Measurements from ENCODE around the gene ADAP1.

Gene ADAP1

GRCh38 chr7:903921-904755, 50.3 kb downstream of the ADAP1 start:
- DNase-seq, result no peak

GRCh38 chr7:902996-903395, 51.5 kb downstream of the ADAP1 start:
- no peak for DNase-seq

GRCh38 chr7:901388-902154, 52.9 kb downstream of the ADAP1 start:
- DNase-seq, result peak; percentile 81

DNA sequence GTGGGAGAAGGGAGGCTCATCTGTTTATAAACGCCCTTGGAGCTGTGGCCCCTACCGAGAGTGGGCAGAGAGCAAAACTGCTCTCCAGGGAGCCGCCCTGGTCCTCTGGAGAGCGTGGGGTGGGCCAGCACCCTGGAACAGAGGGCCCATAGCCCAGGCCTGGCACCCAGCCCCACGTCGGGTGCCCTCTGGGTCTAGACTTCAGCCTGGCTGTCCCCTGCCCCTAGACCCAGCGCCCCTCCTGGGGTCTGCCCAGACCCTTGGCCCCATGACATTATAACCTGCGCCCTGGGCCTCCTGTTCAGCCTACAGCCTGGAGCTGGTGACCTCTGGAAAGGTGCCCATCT, 53.5 kb downstream of the ADAP1 start:
- DNase-seq, result no peak

- no peak for DNase-seq
Observed at GRCh38 chr7:900331-901040, 54.0 kb downstream of the ADAP1 start.

DNA sequence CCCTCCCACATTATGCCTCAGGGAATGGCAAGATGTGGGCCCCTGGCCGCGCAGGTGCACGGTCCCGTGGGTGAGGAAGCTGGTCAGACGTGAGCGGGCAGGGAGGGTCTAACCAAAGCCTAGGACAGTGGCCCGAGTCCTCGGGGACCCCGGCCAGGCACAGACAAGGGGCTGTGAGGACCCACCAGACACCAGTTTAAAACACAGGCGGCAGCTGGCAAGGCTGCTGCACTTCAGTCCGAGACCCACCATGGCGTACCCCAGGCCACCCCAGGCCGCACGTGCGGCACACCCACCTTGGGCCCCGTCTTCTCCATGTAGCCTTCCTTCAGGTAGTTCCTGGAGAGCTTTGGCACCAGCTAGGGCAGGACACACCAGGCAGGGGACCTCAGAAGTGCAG, 54.7 kb downstream of the ADAP1 start:
- DNase-seq, result no peak

- no peak for DNase-seq
Observed at GRCh38 chr7:898855-899681, 55.4 kb downstream of the ADAP1 start.

DNA sequence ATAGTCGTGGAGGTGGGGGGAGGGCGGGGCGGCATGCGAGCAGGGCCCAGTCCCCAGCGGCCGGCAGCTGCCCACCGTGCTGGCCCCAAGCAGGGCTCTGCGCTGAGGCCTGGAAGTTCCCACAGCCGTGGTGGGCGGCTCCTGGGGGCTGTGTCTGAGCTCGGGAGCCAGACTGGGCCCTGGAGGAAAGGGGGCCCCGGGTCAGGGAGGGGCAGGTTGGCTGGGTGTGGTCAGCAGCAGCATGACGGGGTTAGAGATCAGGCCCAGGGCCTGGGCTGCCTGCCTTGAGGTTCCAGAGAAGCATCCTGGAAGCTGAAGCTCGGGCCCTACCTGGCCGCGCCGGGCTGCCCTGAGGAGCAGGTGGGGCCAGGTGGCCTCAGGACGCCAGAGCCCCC, 56.0 kb downstream of the ADAP1 start:
- DNase-seq, result no peak

DNA sequence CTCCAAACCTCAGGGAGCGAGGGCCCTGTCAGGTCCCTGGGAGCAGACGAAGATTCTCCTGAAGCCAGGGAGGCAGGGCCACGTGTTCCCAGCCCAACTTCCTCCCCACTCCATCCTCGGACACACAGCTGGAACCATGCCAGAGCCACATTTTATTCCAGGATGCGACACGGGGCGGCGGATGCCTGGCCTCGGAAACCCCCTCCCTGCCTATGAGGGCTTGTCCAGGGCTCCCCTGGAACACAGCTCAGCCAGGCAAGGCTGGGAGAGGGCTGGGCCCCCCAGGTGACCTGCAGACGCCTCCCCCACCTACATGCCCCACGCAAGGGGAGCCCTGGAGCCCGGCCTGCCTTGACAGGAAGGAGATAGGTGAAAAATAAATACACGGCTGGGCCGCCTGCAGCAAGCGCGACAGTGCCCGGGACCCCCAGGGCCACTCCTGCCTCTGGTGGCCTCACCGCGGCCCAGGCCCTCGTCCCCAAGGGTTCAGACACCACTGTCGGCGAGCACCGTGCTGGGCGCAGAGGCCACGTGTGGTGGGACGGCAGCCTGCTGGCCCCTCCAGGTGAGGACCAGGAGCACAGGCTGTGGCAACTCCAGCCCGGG, 56.6 kb downstream of the ADAP1 start:
- no peak for DNase-seq

GRCh38 chr7:897086-897485, 57.4 kb downstream of the ADAP1 start:
- DNase-seq, result no peak

DNA sequence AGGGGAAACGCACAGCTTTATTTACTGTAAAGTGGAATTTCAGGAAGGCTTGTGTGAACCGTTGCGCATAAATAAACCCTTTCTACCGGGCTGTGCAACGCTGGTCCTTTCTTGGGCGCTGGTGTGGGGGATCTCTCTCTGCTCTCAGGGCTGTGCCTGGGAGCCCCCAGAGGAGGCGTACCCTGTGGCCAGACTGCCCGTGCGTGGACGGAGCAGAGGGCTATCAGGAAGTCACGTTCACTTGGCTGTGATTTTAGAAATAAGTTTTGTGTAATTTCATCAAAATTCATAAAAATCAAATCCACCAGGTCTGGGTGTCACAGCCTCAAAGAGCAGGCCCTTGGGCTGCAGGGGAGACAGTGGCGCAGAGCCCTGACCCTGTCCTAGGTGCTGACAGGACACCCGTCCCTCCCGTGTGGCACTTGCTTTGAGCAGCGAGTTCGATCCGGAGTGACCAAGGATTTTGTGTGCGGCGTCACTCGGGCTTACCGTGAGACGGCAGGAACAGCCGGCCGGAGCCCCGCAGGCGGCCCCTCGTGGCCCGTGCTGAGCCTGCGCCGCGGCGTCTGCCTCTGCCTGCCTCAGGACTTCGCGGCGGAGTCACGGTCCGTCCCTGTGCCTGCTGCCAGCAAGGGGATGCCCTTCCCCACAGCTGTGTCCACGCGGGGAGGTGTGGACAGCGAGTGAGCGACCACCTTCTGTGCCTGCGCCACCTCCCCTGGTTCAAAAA, 58.0 kb downstream of the ADAP1 start:
- DNase-seq, result no peak

DNA sequence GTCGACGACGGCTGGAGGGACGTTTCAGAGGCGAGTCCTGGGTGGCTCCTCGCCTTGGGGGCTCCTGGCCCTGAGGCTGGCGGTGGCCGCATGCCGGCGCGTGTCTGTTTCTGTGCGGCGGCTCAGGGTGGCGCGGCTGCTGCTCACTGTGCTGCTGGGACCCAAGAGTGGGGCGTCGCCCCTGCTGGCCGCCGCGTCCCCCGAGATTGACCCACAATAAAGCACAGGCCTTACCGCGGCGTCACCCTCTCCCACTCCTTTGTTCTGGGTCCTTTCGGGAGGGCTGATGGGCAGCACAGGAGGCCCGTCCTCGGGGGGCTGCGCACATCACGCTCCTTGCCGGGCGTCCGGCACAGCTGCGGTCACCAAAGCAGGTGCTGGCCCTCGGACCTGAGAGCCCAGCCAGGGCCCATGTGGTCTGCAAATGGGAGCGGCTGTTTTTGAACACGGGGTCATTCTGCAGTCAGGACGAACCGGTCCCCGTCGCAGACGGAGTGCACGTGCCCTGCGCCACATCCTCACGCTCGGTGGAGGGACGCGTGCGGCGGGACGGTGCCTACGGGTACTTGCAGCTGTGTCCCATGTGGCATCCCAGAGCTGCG, 58.9 kb downstream of the ADAP1 start:
- DNase-seq, result no peak

GRCh38 chr7:894927-895450, 59.5 kb downstream of the ADAP1 start:
- DNase-seq, result no peak

DNA sequence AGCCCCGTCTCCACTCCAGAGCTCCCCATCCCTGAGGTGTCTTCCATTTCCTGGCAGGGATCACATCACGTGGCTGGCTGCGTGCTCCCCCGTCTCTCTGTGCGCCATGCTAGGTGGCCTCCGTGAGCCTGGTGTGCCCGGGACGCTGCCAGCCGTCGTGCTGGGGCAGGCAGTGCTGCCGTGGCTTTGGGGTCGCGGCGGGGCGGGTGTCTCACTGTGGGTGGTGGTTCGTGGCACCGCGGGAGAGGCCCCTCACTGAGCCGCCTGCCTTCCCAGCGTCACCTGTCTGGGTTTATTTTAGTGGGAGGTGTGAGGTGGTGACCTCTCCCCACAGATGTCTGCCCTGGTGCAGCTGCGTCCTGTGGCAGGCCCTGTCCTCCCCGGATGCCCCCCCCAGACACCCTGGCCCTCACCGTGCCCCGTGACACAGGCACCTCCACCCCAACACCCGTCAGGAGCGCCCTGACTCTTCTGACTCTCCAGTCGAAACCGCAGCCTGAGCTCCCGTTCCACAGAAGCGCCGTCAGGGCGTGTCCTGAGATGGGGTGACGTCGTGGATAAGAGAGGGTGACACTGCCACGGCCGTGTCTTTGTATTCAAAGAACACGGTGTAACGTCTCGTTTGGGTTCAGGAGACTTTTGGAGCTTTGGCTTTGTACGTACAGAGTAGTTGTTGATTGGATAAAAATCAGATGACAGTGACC, 60.2 kb downstream of the ADAP1 start:
- DNase-seq, result no peak

- DNase-seq, result no peak
Observed at GRCh38 chr7:893686-894085, 60.8 kb downstream of the ADAP1 start.

GRCh38 chr7:892648-893593, 61.6 kb downstream of the ADAP1 start:
- DNase-seq, result no peak

DNA sequence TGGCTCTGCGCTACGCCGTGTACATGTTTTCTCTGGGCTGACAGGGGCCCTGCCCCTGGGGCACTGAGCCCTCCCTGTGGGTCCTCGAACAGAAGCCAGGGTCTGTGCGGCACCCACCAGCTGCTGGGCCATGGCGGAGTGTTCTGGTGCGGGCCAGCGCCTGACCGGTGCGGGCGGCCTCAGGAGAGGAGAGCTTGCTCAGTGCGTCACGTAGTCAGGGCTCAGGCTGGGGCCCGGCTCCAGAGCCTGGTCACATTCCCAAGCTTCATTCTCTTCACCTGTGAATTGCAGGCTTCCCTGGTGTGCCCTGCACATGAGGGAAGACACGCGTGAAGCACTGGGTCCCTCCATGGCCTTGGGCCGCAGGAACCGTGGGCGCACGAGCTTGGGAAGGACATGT, 62.7 kb downstream of the ADAP1 start:
- DNase-seq, result no peak

DNA sequence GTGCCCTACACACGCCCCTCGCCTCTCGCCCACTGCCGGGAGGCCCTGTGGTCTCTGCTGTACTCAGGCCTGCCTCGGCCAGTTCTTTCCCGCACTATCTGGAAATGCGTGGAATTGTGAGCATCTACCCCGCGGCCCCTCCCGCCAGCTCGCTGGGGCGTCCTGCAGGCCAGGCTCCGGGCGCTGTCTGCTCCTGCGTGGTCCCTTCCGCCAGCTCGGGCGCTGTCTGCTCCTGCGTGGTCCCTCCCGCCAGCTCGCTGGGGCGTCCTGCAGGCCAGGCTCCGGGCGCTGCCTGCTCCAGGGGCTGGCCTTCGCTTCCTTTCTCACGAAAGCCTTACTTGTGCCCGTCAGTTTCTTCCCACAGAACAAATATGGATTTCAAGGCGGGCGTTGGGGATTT, 63.2 kb downstream of the ADAP1 start:
- no peak for DNase-seq

DNA sequence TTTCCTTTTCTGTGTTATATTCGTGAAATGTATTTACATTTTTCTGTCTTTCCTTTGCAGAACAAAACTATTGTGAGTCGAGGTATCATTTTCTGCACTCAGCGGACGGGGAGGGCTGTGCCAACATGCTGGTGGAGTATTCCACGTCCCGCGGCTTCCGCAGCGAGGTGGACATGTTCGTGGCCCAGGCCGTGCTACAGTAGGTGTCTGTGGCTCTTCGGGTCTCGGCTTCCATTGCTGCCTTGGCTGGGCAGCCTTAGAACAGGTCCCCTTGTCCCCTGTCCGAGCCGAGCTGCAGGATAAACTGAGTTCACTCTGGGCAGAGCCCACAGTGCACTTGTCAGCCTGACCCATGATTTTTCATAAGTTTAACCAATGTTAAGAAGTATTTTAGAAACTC, 63.6 kb downstream of the ADAP1 start:
- no peak for DNase-seq
